Medulla oblongata (tissue), 1 donor: ENCODE results near the gene EEF1AKMT1.
"Not testable (repeated sequence)": the region's sequence is repeated elsewhere in the genome, so short reads cannot be mapped to it uniquely, and the experiment has no call there.

Experiments
- DNase-seq: peaks from one replicate; pipeline ENCODE4 v3.0.0-alpha.2; 2015; ENCODE audit errors: extremely low spot score

The EEF1AKMT1 gene

GRCh38 chr13:20699715-20700114, 74.0 kb downstream of the EEF1AKMT1 start:
- no peak for DNase-seq

DNA sequence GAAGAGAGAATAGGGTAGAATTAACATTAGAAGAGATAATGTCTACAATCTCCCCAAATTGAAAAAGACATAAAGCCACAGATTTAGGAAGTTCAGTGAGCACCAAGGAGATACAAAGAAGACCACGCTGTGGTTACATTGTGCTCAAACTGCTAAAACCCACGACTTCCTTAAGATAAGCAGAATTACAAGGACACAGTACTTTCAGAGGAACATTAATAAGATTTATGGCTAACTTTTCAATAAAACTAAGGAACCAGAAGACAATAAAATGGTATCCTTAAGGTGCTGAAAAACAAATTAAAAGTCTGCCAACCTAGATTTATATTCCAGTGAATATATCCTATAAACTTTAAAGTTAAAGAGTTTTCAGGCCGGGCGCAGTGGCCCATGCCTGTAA, 77.7 kb downstream of the EEF1AKMT1 start:
- no peak for DNase-seq

- DNase-seq: no peak
Observed at GRCh38 chr13:20691616-20692015, 82.1 kb downstream of the EEF1AKMT1 start.

DNA sequence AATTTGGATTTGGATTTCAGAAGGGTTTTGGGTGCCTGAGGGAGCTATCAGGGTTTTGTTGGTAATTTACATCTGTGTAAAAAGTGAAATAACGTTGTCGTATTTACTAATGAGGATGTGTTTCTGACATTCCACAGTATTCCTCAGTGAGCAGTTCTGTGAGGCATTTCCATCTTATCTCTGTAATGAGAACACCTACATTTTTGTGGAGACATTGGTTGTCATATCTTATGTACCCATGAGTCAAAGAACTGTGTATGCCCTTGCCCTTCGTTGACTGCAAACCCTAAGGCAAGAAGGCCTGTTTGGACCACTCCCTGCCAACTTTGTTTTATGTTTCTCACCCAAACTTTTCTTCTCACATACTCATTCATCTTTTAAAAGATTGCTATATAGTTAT, 84.5 kb downstream of the EEF1AKMT1 start:
- no peak for DNase-seq

- no peak for DNase-seq
Observed at GRCh38 chr13:20686863-20687579, 86.7 kb downstream of the EEF1AKMT1 start.

- DNase-seq: no peak
Observed at GRCh38 chr13:20686167-20686566, 87.6 kb downstream of the EEF1AKMT1 start.

DNA sequence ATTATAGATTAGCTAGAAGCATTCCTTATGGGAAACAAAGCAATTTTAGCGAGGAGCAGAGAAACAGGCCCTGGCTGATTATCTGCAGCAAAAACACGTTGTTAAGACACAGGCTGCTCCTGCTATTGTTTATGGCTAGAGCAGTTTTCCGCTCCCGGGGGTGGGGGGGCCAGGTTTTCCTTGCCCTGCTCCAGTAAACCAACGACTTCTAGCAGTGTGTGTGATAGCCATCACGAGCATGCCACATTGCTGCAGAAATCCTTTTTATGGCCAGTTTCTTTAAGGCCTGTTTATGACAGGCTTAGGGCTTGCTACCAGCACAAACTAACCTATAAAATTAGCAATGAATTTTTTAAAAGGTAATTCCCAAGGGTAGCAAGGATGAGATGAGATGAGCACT, 88.7 kb downstream of the EEF1AKMT1 start:
- no peak for DNase-seq

DNA sequence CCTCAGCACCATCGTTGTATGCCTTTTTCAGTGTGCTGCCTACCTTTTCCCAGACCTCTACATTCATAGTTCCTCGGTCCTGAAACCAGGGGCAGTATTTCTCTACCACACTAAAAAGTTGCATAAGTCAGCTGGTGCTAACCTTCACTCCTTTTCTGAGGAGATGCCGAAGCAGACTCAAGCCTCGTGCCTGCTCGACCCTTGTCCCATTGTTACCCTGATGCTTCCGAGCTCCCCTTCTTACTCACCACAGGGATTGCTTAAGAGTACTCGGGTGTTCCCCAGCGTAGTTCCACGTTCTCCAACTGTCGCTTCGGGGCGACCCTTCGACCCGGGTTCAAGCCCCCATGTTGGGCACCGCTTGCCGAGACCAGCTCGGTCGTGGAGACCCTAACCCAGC, 89.2 kb downstream of the EEF1AKMT1 start:
- no peak for DNase-seq

- no peak for DNase-seq
Observed at GRCh38 chr13:20684041-20684440, 89.7 kb downstream of the EEF1AKMT1 start.

DNA sequence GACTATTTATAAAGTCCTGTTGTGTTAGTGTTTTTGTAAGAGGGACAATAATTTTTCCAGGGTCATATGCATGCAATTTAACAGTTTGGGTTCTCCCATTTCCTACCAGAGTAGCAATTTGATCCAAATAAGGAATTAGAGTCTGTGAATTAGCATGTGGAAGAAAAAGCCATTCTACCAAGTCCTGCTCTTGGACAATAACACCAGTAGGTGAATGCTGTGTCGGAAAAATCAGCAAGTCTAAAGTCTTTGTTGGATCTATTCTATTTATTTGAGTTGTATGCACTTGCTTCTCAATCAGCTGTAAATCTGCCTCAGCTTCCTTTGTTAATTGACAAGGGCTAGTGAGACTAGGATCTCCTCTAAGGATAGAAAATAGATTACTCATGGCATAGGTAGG, 91.7 kb downstream of the EEF1AKMT1 start:
- DNase-seq: no peak

DNA sequence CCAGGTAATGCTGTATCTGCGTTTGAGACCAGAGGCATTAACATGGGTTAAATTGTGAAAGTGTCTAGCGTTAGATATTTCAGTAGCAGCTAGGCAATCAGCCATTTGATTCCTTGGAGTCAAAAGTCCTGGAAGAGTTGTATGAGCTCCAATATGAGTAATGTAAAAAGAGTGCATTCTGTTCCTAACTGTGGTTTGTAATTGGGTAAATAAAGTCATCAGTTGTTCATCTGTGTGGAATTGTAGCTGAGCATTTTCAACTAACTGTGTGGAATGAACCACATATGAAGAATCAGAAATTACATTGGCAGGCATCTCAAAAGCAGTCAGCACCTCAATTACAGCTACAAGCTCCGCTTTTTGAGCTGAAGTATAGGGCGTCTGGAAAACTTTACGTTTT, 92.3 kb downstream of the EEF1AKMT1 start:
- not testable (repeated sequence) for DNase-seq

- no peak for DNase-seq
Observed at GRCh38 chr13:20680416-20681080, 93.2 kb downstream of the EEF1AKMT1 start.

DNA sequence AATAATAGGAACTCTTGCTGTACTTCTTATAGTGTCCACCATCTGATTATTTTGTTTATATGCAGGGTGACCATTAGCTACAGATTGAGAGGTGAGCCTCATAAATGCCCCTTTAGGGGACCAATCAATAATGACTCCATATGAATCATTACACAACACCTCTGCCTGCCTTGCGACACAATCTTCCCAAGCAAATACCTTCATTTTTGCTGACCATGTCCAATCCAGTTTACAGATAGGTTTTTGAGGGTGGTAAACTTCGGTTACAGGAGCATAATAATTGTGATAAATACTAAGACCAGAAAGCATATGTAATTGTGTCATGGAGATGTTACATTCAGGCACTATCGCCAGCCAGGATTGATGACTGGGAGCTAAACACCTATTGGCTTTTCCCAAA, 93.9 kb downstream of the EEF1AKMT1 start:
- no peak for DNase-seq
